Activated naive CD4-positive, alpha-beta T cell treated with anti-CD3 and anti-CD28 coated beads, Interleukin-2, amount 50 U/mL, for 24 hours (primary cell): ENCODE results near the gene SPDYC.
"Not testable (repeated sequence)": the region's sequence is repeated elsewhere in the genome, so short reads cannot be mapped to it uniquely, and the experiment has no call there.

Source experiments
- H3K27ac Mint-ChIP-seq: one replicate; pipeline ENCODE4 v1.8.0; 2021; ENCODE audit warnings: mild to moderate bottlenecking, mixed read lengths
- H3K27me3 Mint-ChIP-seq: one replicate; pipeline ENCODE4 v1.8.0; 2021; ENCODE audit warnings: mixed read lengths
- H3K36me3 Mint-ChIP-seq: one replicate; pipeline ENCODE4 v1.8.0; 2021; ENCODE audit warnings: mixed read lengths
- H3K4me1 Mint-ChIP-seq: one replicate; pipeline ENCODE4 v1.8.0; 2021; ENCODE audit warnings: mixed read lengths
- H3K4me3 Mint-ChIP-seq: one replicate; pipeline ENCODE4 v1.8.0; 2021; ENCODE audit warnings: mild to moderate bottlenecking, mixed read lengths
- H3K9me3 Mint-ChIP-seq: one replicate; pipeline ENCODE4 v1.8.0; 2021; ENCODE audit warnings: mixed read lengths

The SPDYC gene

DNA sequence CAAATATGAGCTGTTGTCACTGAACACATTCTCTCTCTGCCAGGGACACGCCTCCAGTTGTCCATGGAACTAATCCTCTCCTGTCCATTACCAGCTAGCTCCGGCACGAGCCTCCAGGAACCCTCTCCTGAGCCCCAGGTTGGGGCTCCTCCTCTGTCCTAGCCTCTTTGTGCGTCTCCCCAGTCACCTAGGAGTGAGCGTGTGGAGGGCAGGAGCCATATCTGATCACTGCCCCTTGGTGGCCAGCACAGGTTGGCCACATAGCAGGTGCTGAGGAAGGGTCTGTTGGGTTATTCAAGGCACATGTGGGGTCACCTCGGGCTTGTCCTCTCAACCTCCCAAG lies 38.2 kb upstream of the SPDYC start:
- H3K9me3 Mint-ChIP-seq, result no peaks in the 10 kb centered on the region
- no peak overlapping the region for H3K27ac Mint-ChIP-seq
- peaks cover 6% of the 10 kb centered on the region for H3K36me3 Mint-ChIP-seq
- peaks cover 24% of the 10 kb centered on the region for H3K4me1 Mint-ChIP-seq
- H3K4me3 Mint-ChIP-seq, result no peak overlapping the region
- H3K27me3 Mint-ChIP-seq, result no peaks in the 10 kb centered on the region

- Mint-ChIP-seq H3K36me3 (peaks cover 4% of the 10 kb centered on the region), H3K4me1 (peaks cover 26% of the 10 kb centered on the region), H3K4me3 (peak overlapping the region; percentile 99), H3K27ac (peak overlapping the region; percentile 23), H3K9me3 (no peaks in the 10 kb centered on the region), H3K27me3 (no peaks in the 10 kb centered on the region)
Measured at GRCh38 chr11:65132238-65132987, 37.6 kb upstream of the SPDYC start.

- no peaks in the 10 kb centered on the region for H3K27me3 Mint-ChIP-seq
- H3K9me3 Mint-ChIP-seq, result no peaks in the 10 kb centered on the region
- peak overlapping the region; percentile 99 for H3K4me3 Mint-ChIP-seq
- H3K27ac Mint-ChIP-seq, result peak overlapping the region; percentile 99
- peaks cover 4% of the 10 kb centered on the region for H3K36me3 Mint-ChIP-seq
- peaks cover 29% of the 10 kb centered on the region for H3K4me1 Mint-ChIP-seq
Measured at GRCh38 chr11:65132988-65133700, 36.9 kb upstream of the SPDYC start.

- Mint-ChIP-seq H3K27me3 (no peaks in the 10 kb centered on the region), H3K27ac (peak overlapping the region; percentile 99), H3K9me3 (no peaks in the 10 kb centered on the region), H3K4me3 (peak overlapping the region; percentile 99), H3K36me3 (peaks cover 4% of the 10 kb centered on the region), H3K4me1 (peaks cover 29% of the 10 kb centered on the region)
Measured at GRCh38 chr11:65133724-65134123, 36.3 kb upstream of the SPDYC start.

DNA sequence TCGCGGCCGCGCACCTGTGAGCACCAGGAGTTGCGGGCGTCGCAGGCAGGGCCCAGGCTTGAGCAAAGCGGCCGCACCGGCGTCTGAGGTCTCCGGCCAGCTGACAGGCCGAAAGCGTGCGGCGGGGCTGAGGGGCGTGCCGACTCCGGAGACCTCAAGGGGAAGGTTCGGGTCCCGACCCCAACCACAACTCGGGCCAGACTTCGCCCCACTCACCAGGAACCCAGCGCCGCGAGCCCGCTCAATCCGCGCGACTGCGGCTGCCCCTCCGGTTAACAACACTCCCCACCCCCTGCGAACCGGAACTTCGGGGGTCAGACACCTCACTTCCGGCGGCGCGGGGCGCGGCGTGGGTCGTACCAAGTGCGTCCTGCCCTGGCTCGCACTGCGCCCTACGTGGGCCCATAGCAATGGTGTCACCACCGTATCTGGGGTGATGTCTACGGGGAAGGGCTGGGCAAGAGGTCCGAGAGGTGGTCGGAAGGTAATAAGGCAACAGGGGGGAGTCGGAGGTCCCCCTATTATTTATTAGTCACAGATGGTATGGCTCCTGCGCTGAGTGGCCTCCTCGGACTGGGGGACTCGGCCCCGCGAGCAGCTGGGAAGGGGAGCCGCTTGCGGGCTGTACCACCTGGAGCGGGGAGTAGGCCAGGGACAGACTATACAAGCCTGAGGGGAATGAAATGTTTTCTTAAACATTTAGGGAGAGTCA lies 35.6 kb upstream of the SPDYC start, which contains the start of gene SYVN1:
TSS of gene SYVN1 (minus strand) at position 280 of the 712 bp plus-strand sequence. CDS start 918 bp downstream, outside the sequence.
- peak within 1 kb of the TSS; percentile 99 for H3K27ac Mint-ChIP-seq
- H3K36me3 Mint-ChIP-seq, result peaks cover 4% of the 10 kb centered on the region
- peak within 1 kb of the TSS; percentile 99 for H3K4me3 Mint-ChIP-seq
- H3K9me3 Mint-ChIP-seq, result no peaks in the 10 kb centered on the region
- no peaks in the 10 kb centered on the region for H3K27me3 Mint-ChIP-seq
- H3K4me1 Mint-ChIP-seq, result peaks cover 29% of the 10 kb centered on the region

DNA sequence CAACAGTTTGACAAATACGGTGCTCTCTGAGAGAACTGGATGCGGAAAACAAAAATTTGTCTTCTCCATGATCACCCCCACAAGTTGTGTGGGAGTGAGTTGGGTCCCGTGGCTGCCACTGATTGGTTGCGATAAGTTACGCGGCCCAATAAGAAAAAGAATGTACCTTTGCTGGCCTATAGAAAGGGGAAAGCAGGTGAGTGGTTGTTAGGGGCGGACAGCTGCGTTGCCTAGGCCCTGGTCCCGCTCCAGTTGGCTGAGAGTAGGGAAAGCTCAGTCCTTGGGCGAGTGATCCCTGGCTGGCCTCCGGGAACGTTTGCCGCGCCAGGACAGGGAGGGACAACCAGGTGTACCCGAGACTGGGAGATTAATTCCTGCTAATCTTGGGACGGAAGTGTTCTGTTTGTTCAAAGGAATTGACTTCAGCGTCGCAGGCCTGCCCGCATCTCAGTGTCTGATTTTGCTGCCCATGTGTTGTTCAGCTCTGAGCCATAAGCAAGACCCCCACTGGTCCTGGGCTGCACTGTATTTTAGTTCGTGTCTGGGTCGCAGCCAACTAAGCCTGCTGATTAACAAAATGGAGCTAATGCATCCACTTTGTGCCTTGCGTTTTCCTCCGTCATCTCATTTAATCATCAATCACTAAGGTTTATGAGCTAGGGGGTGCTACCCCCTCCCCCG lies 34.9 kb upstream of the SPDYC start:
- H3K27me3 Mint-ChIP-seq, result no peaks in the 10 kb centered on the region
- no peaks in the 10 kb centered on the region for H3K9me3 Mint-ChIP-seq
- peak overlapping the region; percentile 99 for H3K27ac Mint-ChIP-seq
- peaks cover 4% of the 10 kb centered on the region for H3K36me3 Mint-ChIP-seq
- H3K4me1 Mint-ChIP-seq, result peaks cover 29% of the 10 kb centered on the region
- peak overlapping the region; percentile 99 for H3K4me3 Mint-ChIP-seq

DNA sequence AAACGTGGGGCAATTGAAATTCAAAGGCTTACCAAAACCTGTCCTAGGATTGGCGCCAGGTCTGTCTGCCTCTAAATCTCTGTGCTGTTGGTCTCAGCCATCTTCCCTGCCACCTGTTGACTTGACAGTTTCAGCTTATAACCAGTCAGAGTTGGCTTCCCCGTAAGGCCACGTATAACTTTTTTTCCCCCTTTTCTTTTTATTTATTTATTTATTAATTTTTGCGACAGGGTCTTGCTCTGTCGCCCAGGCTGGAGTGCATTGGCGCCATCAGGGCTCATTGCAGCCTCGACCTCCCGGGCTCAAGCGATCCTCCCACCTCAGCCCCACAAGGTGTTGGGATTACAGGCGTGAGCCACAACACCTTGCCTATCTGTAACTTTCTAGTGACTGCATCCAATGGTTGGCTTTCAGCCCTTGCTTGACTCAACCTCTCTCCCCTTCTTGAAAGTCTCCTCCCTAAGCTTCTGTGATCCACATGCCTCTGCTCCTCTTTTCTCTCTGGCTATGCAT lies 34.3 kb upstream of the SPDYC start:
- H3K4me1 Mint-ChIP-seq, result peaks cover 29% of the 10 kb centered on the region
- H3K27ac Mint-ChIP-seq, result peak overlapping the region; percentile 99
- H3K27me3 Mint-ChIP-seq, result no peaks in the 10 kb centered on the region
- H3K36me3 Mint-ChIP-seq, result peaks cover 4% of the 10 kb centered on the region
- peak overlapping the region; percentile 99 for H3K4me3 Mint-ChIP-seq
- no peaks in the 10 kb centered on the region for H3K9me3 Mint-ChIP-seq

GRCh38 chr11:65136515-65137096 lies 33.4 kb upstream of the SPDYC start:
- no peaks in the 10 kb centered on the region for H3K9me3 Mint-ChIP-seq
- H3K36me3 Mint-ChIP-seq, result peaks cover 2% of the 10 kb centered on the region
- H3K27me3 Mint-ChIP-seq, result no peaks in the 10 kb centered on the region
- peak overlapping the region; percentile 99 for H3K27ac Mint-ChIP-seq
- H3K4me1 Mint-ChIP-seq, result peaks cover 29% of the 10 kb centered on the region
- H3K4me3 Mint-ChIP-seq, result peak overlapping the region; percentile 89

DNA sequence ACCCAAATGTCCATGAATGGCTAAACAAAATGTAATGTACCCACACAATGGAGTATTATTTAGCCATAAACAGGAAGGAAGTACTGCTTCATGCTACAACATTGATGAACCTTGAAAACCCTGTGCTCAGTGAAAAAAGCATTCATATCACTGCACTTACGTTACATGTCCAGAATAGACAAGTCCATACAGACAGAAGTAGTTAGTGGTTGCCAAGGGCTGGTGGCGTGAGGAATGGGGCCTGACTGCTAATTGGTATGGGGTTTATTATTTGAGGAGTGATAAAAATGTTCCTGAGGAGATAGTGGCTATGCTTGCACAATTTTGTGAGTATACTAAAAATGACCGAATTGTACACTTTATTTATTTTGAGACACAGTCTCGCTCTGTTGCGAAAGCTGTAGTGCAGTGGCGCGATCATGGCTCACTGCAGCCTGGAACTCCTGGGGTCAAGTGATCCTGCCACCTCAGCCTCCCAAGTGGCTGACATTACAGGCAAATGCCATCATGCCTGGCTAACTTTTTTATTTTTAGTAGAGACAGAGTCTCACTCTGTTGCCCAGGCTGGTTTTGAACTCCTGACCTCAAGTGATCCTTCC lies 28.0 kb upstream of the SPDYC start:
- Mint-ChIP-seq H3K4me3 (no peak overlapping the region), H3K27ac (no peak overlapping the region), H3K4me1 (peaks cover 4% of the 10 kb centered on the region), H3K36me3 (no peaks in the 10 kb centered on the region), H3K27me3 (no peaks in the 10 kb centered on the region), H3K9me3 (no peaks in the 10 kb centered on the region)

- H3K4me3 Mint-ChIP-seq, result no peak overlapping the region
- H3K27ac Mint-ChIP-seq, result no peak overlapping the region
- H3K36me3 Mint-ChIP-seq, result peaks cover 1% of the 10 kb centered on the region
- no peaks in the 10 kb centered on the region for H3K4me1 Mint-ChIP-seq
- H3K27me3 Mint-ChIP-seq, result no peaks in the 10 kb centered on the region
- H3K9me3 Mint-ChIP-seq, result no peaks in the 10 kb centered on the region
Measured at GRCh38 chr11:65147352-65148075, 22.5 kb upstream of the SPDYC start.

DNA sequence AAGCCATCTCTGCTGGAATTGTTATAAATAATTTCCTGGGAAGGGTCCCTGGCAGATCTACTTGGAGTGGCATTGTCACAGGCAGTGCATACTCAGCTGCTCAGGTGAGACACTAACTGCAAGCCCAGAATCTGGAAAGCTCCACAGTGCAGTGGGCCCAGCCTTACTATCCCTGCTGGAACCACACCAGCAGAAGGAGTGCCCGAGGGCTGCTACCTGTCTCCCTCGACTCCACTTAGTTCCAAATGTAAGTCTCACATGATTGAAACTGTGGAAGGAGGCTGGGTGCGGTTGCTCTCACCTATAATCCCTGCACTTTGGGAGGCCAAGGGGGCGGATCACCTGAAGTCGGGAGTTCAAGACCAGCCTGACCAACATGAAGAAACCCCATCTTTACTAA lies 21.4 kb upstream of the SPDYC start:
- Mint-ChIP-seq H3K4me3 (no peak overlapping the region), H3K9me3 (no peaks in the 10 kb centered on the region), H3K4me1 (no peaks in the 10 kb centered on the region), H3K36me3 (peaks cover 1% of the 10 kb centered on the region), H3K27me3 (no peaks in the 10 kb centered on the region), H3K27ac (no peak overlapping the region)

DNA sequence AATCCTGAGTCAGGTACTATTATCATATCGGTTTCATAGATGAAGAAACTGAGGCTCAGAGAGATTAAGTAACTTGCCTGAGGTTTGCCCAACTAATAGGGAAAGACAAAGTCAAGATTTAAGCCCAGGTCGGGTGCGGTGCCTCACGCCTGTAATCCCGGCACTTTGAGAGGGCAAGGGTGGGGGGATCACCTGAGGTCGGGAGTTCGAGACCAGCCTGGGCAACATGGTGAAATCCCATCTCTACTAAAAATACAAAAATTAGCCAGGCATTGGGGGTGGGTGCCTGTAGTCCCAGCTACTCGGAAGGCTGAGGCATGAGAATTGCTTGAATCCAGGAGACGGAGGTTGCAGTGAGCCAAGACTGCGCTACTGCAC lies 19.9 kb upstream of the SPDYC start:
- H3K4me1 Mint-ChIP-seq, H3K4me3 Mint-ChIP-seq, H3K27me3 Mint-ChIP-seq, H3K27ac Mint-ChIP-seq, H3K9me3 Mint-ChIP-seq, H3K36me3 Mint-ChIP-seq: not testable (repeated sequence)

DNA sequence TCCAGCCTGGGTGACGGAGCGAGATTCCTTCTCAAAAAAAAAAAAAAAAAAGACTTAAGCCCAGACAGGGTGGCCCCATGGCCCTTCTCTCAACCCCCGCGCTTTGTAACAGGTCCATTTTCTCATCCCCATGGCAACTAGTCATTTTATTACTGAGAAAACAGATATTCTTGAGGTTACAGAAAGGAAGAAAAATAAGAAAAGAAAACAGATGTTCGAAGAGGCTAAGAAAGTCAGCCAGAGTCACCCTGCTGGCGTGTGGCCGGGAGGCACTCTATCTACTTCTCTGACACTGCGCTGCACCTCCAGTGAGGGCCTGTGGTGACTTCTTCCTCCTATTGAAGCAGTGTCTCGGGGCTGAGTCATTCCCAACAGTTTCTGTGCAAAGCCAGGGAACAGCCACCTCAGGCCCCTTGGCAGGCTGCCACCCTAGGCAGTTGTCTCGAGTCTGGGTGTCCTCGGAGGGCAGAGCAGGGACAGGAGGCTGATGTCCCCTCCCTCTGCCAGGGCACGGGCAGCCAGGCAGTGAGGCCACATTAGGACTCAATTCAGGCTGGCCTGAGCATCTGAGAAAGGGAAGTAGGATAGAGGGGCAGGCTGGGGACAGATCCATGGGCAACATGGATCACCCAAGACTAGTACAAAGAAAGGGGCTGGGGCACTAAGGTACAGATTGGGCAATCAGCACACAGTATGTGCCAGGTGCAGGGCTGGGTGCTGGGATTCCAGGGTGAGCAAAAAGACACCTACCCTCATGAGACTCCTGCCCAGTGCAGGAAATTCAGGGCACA lies 19.3 kb upstream of the SPDYC start:
- Mint-ChIP-seq H3K27me3 (no peaks in the 10 kb centered on the region), H3K4me3 (no peak overlapping the region), H3K9me3 (no peaks in the 10 kb centered on the region), H3K27ac (no peak overlapping the region), H3K4me1 (no peaks in the 10 kb centered on the region), H3K36me3 (peaks cover 1% of the 10 kb centered on the region)
